Measurements from ENCODE around the gene MLH3.

MLH3 gene

DNA sequence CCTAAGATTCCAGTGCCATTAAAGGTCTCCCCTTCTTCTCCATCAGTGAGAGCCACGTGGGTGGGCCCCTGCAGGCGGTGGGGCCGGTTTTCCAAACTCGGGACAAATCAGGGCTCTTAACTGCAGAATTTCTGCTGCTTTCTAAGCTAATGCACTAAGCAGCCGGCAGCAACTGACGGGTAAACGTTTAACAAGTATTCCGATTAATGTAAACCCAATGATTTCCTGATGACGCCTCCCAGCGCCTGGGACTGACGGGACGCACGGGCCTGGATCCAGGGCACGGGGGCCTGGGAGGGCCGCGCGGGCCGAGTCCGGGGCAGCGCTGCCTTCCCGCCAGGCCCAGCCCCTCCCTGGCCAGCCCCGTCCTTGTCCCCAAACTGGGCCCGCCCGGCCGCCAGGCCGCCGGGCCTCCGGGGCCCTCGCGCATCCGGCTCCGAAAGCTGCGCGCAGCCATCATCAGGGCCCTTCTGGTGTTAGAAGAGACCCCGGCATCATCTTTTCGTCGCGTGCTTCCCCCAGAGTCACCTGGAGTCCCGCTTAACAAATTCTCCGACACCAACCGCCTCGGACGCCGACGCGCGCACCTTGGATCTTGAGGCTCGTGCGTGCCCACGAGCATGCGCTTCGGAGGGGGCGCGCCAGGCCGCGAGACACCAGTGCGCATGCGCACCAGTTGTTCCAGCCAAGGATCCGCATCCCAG, at the start of gene MLH3:
Gene MLH3, minus strand, starts transcription at position 616 of the 704 bp plus-strand sequence. CDS start 1,812 bp downstream, outside the sequence.
- Mint-ChIP-seq H3K4me1 (peaks cover 86% of the 10 kb centered on the region), H3K27me3 (no peaks in the 10 kb centered on the region), H3K4me3 (peak within 1 kb of the TSS; percentile 89 to 92), H3K9me3 (no peaks in the 10 kb centered on the region), H3K27ac (peak within 1 kb of the TSS; percentile 97 to 99)
- DNase-seq (peak; percentile 73 to 80), ATAC-seq (peak; percentile 88)

DNA sequence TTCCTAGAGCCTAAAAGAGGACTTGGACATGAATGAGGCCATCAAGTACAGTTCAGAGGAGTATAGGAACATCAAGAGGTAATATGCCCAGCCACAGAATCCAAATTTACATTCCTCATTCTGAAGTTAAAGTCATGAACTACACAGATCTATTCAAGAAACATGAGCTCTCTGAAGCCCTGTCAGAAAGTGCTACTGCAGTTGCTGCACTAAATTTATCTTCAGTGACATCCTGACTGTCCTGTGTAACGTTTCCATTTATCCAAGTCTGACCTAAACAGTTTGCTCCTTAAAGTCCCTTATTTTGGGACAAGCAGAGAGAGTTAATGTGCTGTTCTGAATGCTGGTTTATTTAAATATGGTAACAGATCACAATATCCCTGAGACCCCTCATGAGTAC, 47.4 kb upstream of the MLH3 start:
- no peaks in the 10 kb centered on the region for H3K9me3 Mint-ChIP-seq

DNA sequence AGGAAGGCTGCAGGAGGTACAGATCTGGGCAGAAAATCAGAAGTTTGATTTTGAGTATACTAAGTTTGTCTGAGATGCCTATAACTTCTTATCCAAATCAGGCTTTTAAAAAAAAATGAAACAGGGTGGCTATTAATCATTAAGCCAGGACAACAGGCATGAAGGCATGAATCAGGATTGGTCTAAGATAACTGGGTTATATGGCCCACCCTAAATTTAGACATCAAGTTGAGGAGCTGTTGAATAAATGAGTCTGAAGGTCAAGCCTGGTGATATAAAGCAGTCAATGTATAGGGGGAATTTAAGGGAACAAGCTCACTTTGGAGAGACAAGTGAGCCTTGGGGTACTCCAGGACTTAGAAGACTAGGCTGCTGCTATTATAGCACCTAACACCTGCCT, 46.9 kb upstream of the MLH3 start:
- DNase-seq (no peak), ATAC-seq (no peak)
- H3K9me3 Mint-ChIP-seq = no peaks in the 10 kb centered on the region
- no peak overlapping the region for H3K4me3 Mint-ChIP-seq
- no peak overlapping the region for H3K27ac Mint-ChIP-seq
- no peaks in the 10 kb centered on the region for H3K27me3 Mint-ChIP-seq
- no peaks in the 10 kb centered on the region for H3K4me1 Mint-ChIP-seq

More for the DNA sequence above, 47.4 kb upstream of the MLH3 start:
- H3K27ac Mint-ChIP-seq = no peak overlapping the region
- no peaks in the 10 kb centered on the region for H3K4me1 Mint-ChIP-seq
- no peaks in the 10 kb centered on the region for H3K27me3 Mint-ChIP-seq
- ATAC-seq (no peak), DNase-seq (no peak)
- no peak overlapping the region for H3K4me3 Mint-ChIP-seq

DNA sequence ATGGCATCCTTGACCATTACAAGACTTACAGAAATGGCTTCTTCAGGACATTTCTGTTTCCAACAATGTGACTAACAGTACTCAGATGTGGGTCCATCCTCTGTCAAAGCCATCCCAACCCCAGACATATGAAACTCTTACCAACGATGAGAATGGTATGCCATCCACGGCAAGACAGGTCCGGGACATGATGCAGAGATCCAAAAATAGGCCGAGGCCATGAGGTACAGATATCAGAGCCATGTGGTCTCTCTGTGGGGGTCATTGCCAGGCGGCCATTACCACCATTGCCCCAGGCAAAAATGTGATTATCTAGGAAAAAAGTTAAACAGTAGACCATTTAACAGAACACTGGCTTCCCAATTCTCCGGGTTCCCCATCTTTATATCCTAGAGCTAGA, 45.7 kb upstream of the MLH3 start:
- Mint-ChIP-seq H3K4me3 (no peak overlapping the region), H3K27ac (no peak overlapping the region), H3K4me1 (no peaks in the 10 kb centered on the region), H3K9me3 (no peaks in the 10 kb centered on the region), H3K27me3 (no peaks in the 10 kb centered on the region)
- no peak for ATAC-seq
- no peak for DNase-seq

DNA sequence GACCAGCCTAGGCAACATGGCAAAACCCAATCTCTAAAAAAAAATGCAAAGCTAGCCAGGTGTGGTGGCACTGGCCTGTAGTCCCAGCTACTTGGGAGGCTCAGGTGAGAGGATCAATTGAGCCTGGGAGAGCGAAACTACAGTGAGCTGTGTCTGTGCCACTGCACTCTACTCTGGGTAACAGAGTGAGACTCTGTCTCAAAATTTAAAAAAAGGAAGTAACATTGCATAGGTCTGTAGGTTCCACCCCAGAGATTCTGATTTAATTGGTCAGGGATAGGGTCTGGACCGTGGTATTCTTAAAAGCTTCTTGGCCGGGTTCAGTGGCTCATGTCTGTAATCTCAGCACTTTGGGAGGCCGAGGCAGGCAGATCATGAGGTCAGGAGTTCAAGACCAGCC, 44.4 kb upstream of the MLH3 start:
- no peak for DNase-seq
- Mint-ChIP-seq H3K4me1 (no peaks in the 10 kb centered on the region), H3K27me3 (no peaks in the 10 kb centered on the region), H3K9me3 (no peaks in the 10 kb centered on the region), H3K27ac (no peak overlapping the region), H3K4me3 (no peak overlapping the region)
- ATAC-seq = no peak

DNA sequence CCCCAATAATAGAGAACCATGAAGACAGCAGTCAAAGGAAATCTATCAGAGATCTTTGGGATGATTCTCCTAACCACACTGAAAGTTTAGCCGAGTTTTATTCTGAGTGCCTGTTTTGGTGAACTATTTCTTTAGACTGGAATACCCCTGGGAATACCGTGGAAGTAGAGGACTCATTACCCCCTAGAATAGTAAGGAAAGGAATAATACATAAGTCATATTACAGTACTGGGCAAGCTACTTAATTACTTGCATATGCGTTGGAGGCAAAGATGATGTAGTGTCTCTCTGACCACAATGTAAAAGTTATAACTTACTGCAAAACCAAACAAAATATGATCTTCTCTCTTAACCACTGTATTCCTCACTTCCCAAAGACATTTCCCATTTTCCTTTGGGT, 43.6 kb upstream of the MLH3 start:
- ATAC-seq (no peak), DNase-seq (no peak)
- no peaks in the 10 kb centered on the region for H3K27me3 Mint-ChIP-seq
- H3K4me3 Mint-ChIP-seq = no peak overlapping the region
- H3K9me3 Mint-ChIP-seq = no peaks in the 10 kb centered on the region
- no peak overlapping the region for H3K27ac Mint-ChIP-seq
- no peaks in the 10 kb centered on the region for H3K4me1 Mint-ChIP-seq

DNA sequence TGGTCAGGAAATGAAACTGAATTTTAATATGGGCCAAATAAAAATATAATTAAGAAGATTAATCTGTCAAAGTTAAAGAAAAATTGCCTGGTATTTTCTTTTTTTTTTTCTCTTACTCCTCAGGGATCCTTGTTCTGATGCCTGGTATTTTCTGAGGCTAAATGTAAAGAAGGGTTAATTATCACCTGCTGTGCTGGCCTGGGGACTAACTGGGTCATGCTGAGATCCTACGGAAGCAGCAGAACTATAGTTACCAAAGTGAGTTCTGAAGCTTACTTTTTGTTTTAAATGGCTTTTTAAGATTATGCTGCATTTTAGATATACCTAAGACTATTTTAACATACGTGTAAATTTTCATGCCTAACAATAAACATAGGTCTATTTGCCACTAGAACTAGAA, 41.4 kb upstream of the MLH3 start:
- ATAC-seq = no peak
- no peaks in the 10 kb centered on the region for H3K9me3 Mint-ChIP-seq

DNA sequence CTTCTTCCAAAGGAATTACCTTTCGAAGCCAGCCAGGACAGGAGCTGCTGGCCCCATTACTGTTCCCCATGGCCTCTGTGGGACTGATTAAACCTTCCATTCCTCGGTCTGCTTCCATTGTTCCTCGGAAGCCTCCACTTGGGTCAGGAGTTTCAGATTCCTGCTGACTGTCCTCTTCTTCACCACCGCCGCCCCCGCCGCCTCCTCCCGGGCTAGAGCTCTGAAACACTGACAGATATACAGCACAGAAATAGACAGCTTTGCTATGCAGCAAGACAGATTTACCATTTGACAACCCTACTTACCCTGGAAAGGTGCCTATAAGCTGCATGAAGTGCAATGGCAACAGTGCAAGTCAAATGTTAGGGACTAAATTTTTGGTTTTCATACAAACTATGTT, 40.0 kb upstream of the MLH3 start:
- Mint-ChIP-seq H3K27me3 (no peaks in the 10 kb centered on the region), H3K27ac (no peak overlapping the region), H3K9me3 (no peaks in the 10 kb centered on the region), H3K4me3 (no peak overlapping the region), H3K4me1 (no peaks in the 10 kb centered on the region)
- ATAC-seq (no peak), DNase-seq (no peak)

More for the DNA sequence above, 41.4 kb upstream of the MLH3 start:
- no peak for DNase-seq
- Mint-ChIP-seq H3K27ac (no peak overlapping the region), H3K4me3 (no peak overlapping the region), H3K27me3 (no peaks in the 10 kb centered on the region), H3K4me1 (no peaks in the 10 kb centered on the region)

DNA sequence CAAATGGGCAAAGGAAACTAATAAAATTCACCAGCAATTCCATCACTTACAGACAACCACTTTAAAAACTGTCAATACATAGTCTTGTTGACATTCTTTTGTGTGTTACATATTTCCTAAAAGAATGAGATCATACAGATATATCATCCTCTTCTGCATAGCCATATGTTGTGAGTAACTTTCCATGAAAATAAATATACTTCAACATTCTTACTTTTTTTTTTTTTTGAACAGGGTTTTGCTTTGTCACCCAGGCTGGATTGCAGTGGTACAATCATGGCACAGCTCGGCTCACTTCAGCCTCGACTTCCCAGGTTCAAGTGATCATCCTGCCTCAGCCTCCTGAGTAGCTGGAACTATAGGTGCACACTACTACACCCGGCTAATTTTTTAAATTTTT, 39.1 kb upstream of the MLH3 start:
- Mint-ChIP-seq H3K27ac (no peak overlapping the region), H3K9me3 (no peaks in the 10 kb centered on the region), H3K4me1 (no peaks in the 10 kb centered on the region), H3K4me3 (no peak overlapping the region), H3K27me3 (no peaks in the 10 kb centered on the region)
- no peak for ATAC-seq
- DNase-seq = no peak

DNA sequence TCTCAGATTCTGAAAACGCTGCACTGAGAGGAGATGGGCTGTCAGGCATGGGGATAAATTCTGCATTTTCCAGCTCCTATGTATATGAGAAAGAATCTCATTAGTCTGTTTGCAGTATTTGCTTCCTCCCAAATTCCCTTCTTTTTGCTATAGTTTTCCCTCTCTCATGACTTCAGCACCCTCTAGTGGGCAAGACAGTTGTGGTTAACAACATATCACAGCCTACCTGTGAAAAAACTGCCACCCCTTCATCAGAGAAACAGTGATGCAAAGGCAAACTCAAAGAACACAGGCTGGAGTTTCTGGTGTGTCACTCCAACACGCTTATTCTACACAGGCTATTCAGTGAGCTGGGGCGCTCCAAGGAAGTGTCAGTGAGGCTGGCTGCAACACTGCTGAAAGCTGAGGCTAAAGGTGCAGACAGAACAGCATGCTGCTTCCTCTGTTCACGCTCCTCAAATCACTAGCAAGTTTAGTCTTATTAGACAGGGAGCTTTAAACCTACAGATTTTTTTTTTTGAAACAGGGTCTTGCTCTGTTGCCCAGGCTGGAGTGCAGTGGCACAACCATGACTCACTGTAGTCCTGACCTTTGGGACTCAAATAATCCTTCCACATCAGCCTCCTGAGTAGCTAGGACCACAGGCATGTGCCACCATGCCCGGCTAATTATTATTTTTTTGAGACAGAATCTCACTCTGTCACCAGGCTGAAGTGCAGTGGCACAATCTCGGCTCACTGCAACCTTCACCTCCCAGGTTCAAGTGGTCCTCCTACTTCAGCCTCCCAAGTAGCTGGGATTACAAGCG, 37.5 kb upstream of the MLH3 start:
- H3K27me3 Mint-ChIP-seq = no peaks in the 10 kb centered on the region
- ATAC-seq (peak; percentile 56), DNase-seq (peak; percentile 12 to 19)
- H3K9me3 Mint-ChIP-seq = no peaks in the 10 kb centered on the region
- H3K4me3 Mint-ChIP-seq = no peak overlapping the region
- H3K27ac Mint-ChIP-seq = peak overlapping the region in 1 of 2 donors; percentile 63
- H3K4me1 Mint-ChIP-seq = peaks cover 3% of the 10 kb centered on the region

DNA sequence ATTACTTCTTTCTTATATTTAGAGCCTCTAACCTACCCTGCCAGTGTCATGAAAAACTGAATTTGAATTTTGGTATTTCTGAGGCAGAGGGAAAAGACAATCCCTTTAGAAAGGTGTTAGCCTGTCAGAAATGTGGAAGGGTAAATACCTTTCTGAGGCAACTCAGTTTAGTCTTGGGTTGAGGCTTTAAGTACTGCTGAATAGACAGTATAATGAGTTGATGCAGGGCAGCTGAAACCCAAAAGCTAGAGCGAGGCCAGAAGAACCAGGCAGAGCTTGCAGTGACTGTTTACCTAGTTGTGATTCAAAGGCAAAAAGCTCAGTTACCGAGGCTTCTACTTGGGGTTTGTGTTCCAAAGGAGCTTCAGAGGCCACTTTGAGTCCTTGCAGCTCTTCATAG, 36.9 kb upstream of the MLH3 start:
- no peak overlapping the region for H3K4me3 Mint-ChIP-seq
- H3K9me3 Mint-ChIP-seq = no peaks in the 10 kb centered on the region
- DNase-seq = no peak
- no peaks in the 10 kb centered on the region for H3K27me3 Mint-ChIP-seq
- H3K27ac Mint-ChIP-seq = no peak overlapping the region
- ATAC-seq = no peak
- peaks cover 6% of the 10 kb centered on the region for H3K4me1 Mint-ChIP-seq

DNA sequence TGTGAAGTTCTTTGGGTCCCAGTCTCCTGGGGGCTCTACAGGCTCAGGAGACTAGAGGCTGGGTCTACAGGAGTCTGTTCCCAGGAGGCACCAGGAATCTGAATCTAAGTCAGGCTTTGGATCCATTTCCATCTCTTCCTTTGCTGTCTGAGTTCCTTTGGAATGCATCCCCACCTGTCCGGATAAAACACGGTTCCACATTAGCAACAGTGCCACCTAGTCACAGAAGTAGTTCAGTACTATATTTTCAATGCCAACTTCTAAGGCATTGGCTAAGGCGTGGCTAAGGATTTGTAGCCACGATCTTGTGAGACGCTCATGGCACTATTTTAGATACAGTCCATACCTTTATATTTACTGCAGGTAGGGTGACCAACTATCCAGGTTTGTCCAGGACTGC, 33.2 kb upstream of the MLH3 start:
- H3K4me3 Mint-ChIP-seq = no peak overlapping the region
- ATAC-seq (no peak), DNase-seq (no peak)
- no peaks in the 10 kb centered on the region for H3K27me3 Mint-ChIP-seq
- H3K4me1 Mint-ChIP-seq = peaks cover 6% of the 10 kb centered on the region
- no peak overlapping the region for H3K27ac Mint-ChIP-seq
- no peaks in the 10 kb centered on the region for H3K9me3 Mint-ChIP-seq

DNA sequence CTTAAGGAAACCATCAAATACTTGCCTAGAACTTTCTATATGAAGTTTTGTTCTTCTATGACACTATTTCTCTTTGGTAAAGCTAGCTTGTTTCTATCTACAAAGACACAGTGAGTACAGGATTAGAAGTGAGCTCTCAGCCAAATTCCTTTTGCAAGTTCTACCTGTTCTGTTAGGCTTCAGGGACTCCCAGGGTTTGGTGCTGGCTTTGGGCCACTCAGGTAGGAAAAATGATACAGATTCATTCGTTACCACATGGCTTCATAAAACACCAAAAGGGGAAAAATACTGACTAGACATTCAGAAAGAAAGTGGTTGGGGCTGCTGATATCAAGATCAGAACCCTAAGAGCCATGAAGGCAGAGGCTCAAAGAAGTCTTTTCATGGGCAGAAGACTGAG, 32.0 kb upstream of the MLH3 start:
- DNase-seq = no peak
- Mint-ChIP-seq H3K9me3 (no peaks in the 10 kb centered on the region), H3K4me1 (peaks cover 6% of the 10 kb centered on the region), H3K4me3 (no peak overlapping the region), H3K27ac (peak overlapping the region in 1 of 2 donors; percentile 6), H3K27me3 (no peaks in the 10 kb centered on the region)
- no peak for ATAC-seq

DNA sequence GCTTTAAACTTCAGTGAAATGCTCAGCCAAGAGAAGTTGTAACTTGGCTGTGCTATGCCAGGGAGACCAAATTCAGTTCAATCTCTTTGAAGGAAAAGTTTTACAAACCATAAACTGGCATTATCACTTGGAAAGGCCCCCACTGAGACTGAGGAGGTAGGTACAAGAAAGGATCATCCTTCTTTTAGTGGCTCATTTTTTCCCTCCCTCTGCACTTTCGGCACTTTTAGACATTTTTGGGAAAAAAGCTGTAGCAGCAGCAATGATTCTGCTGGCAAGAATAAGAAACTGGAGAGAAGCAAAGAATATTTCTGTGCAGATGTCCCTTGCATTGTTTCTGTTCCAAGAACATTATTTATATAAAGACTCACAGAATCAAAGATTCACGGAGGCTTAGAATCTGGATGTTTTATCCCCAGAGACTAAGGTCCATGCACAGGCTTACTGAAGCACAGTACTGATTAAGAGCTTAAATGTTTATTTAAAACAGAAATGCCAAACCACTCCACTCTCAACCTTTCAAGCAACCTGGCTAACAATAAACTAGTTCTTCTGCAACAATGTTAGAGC, 30.5 kb upstream of the MLH3 start:
- H3K27me3 Mint-ChIP-seq = no peaks in the 10 kb centered on the region
- H3K4me1 Mint-ChIP-seq = peaks cover 6% of the 10 kb centered on the region
- no peak overlapping the region for H3K27ac Mint-ChIP-seq
- ATAC-seq = no peak
- no peak overlapping the region for H3K4me3 Mint-ChIP-seq
- DNase-seq = no peak
- no peaks in the 10 kb centered on the region for H3K9me3 Mint-ChIP-seq

DNA sequence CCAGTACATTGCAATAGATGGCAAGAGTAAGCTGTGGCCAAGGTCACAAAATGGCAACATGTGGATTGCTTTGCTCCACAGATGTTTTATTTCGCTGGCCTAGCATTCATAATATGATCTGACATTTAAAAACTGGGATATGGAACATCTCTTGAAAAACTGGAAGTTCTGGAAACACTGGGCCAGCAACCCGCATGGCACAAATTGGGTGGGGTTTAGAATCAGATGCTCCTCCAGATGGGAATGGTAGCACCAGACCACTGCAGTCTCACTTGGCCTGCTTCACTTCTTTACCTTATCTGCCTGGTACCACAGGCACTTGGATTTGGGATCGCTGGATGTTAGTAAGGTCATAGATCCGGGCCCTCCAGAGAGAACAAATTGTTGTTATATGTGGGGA, 28.3 kb upstream of the MLH3 start:
- H3K27me3 Mint-ChIP-seq = no peaks in the 10 kb centered on the region
- ATAC-seq (no peak), DNase-seq (no peak)
- H3K9me3 Mint-ChIP-seq = no peaks in the 10 kb centered on the region
- H3K4me1 Mint-ChIP-seq = peaks cover 6% of the 10 kb centered on the region
- no peak overlapping the region for H3K4me3 Mint-ChIP-seq
- H3K27ac Mint-ChIP-seq = no peak overlapping the region

DNA sequence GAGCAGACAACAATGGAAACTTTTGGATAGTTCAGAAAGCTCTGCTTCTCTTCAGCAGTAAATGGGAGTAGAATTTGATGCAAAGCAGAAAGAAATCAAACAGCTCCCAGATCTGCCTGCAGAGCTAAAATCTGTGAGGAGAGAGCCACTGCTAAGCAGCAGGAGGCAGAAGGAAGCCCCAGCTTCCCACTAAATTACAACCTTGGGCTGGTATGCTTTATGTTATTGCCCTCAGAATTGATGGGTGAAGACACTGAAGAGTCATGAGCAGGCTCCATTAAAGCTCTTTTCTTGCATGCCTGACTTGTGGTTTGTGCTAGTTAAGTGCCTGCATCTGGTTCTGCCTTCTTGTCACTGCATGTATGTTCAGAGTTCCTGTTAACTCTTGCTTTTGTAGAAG, 26.5 kb upstream of the MLH3 start:
- no peak overlapping the region for H3K27ac Mint-ChIP-seq
- ATAC-seq = no peak

More for the DNA sequence above, 26.5 kb upstream of the MLH3 start:
- Mint-ChIP-seq H3K4me1 (no peaks in the 10 kb centered on the region), H3K9me3 (no peaks in the 10 kb centered on the region), H3K27me3 (no peaks in the 10 kb centered on the region), H3K4me3 (no peak overlapping the region)
- no peak for DNase-seq

Data from stimulated activated naive CD8-positive, alpha-beta T cell treated with anti-CD3 and anti-CD28 coated beads, Interleukin-15, amount 100 ng/mL, for 72 hours (primary cell).